H9 (cell line): ENCODE measurements around the gene PCDH9. TPM values are rescaled to one million over a fixed set of nuclear protein-coding genes. Genes with fewer than 3 reads are reported as not detected.

Experiments
- DNase-seq: peaks from one replicate; pipeline ENCODE4 v3.0.0-alpha.2; 2017
- H2AFZ ChIP-seq: one replicate; pipeline ENCODE4 v1.6.1; 2013; ENCODE audit warnings: mild to moderate bottlenecking, low read length, control low read depth, moderate library complexity
- H2AK5ac ChIP-seq: 2 replicates; pipeline ENCODE4 v1.6.1; 2013; ENCODE audit warnings: low read length, control low read depth, mixed read lengths; ENCODE audit not compliant: insufficient read length
- H2BK120ac ChIP-seq: one replicate; pipeline ENCODE4 v1.6.1; 2013; ENCODE audit warnings: low read depth, mild to moderate bottlenecking, low read length, control low read depth, inconsistent platforms; ENCODE audit not compliant: poor library complexity, severe bottlenecking
- H2BK12ac ChIP-seq: 2 replicates; pipeline ENCODE4 v1.6.1; 2013; ENCODE audit warnings: low read length, control low read depth, mixed read lengths, low read depth; ENCODE audit not compliant: insufficient read length
- H2BK15ac ChIP-seq: 2 replicates; pipeline ENCODE4 v1.6.1; 2013; ENCODE audit warnings: low read depth, low read length, control low read depth
- H2BK20ac ChIP-seq: one replicate; pipeline ENCODE4 v1.6.1; 2013; ENCODE audit warnings: low read depth, mild to moderate bottlenecking, low read length, control low read depth, inconsistent platforms; ENCODE audit not compliant: poor library complexity, severe bottlenecking
- H2BK5ac ChIP-seq: 2 replicates; pipeline ENCODE4 v1.6.1; 2013; ENCODE audit warnings: low read length, control low read depth, mixed read lengths; ENCODE audit not compliant: insufficient read length
- H3K14ac ChIP-seq: 2 replicates; pipeline ENCODE4 v1.6.1; 2013; ENCODE audit warnings: low read length, control low read depth; ENCODE audit not compliant: insufficient read depth
- H3K18ac ChIP-seq: 2 replicates; pipeline ENCODE4 v1.6.1; 2013; ENCODE audit warnings: low read depth, mild to moderate bottlenecking, mixed read lengths, low read length, control low read depth; ENCODE audit not compliant: insufficient read length
- H3K23ac ChIP-seq: 2 replicates; pipeline ENCODE4 v1.6.1; 2013; ENCODE audit warnings: low read length, control low read depth, mixed read lengths, low read depth; ENCODE audit not compliant: insufficient read length
- H3K23me2 ChIP-seq: 2 replicates; pipeline ENCODE4 v1.6.1; 2013; ENCODE audit warnings: low read depth, mild to moderate bottlenecking, mixed read lengths, low read length, control low read depth; ENCODE audit not compliant: insufficient read length, poor library complexity, severe bottlenecking
- H3K27ac ChIP-seq: 2 replicates; pipeline ENCODE4 v1.5.1; 2013; ENCODE audit warnings: low read length, control low read depth, mixed read lengths, low read depth; ENCODE audit not compliant: insufficient read length
- H3K27me3 ChIP-seq: 2 replicates; pipeline ENCODE4 v1.6.1; 2013; ENCODE audit warnings: low read length, control low read depth, inconsistent platforms; ENCODE audit not compliant: insufficient read depth
- H3K4ac ChIP-seq: 2 replicates; pipeline ENCODE4 v1.6.1; 2013; ENCODE audit warnings: low read depth, mild to moderate bottlenecking, control low read depth, inconsistent platforms, low read length, moderate library complexity
- H3K4me1 ChIP-seq: 2 replicates; pipeline ENCODE4 v1.6.1; 2013; ENCODE audit warnings: low read length, control low read depth, inconsistent platforms; ENCODE audit not compliant: insufficient read depth
- H3K4me2 ChIP-seq: 2 replicates; pipeline ENCODE4 v1.6.1; 2013; ENCODE audit warnings: low read length, control low read depth, mixed read lengths; ENCODE audit not compliant: insufficient read length, insufficient read depth
- H3K56ac ChIP-seq: 2 replicates; pipeline ENCODE4 v1.6.1; 2013; ENCODE audit warnings: low read depth, mild to moderate bottlenecking, mixed read lengths, low read length, control low read depth; ENCODE audit not compliant: insufficient read length
- H3K79me1 ChIP-seq: 2 replicates; pipeline ENCODE4 v1.6.1; 2013; ENCODE audit warnings: low read depth, mild to moderate bottlenecking, moderate library complexity, low read length, control low read depth, inconsistent platforms; ENCODE audit not compliant: insufficient read depth, poor library complexity, severe bottlenecking
- H3K79me2 ChIP-seq: 2 replicates; pipeline ENCODE4 v1.6.1; 2013; ENCODE audit warnings: low read length, control low read depth, inconsistent platforms; ENCODE audit not compliant: insufficient read depth
- H3K9ac ChIP-seq: 2 replicates; pipeline ENCODE4 v1.6.1; 2013; ENCODE audit warnings: low read length, control low read depth, mixed read lengths; ENCODE audit not compliant: insufficient read length; ENCODE audit errors: extremely low read depth
- H3K9me3 ChIP-seq: one replicate; pipeline ENCODE4 v1.6.1; 2013; ENCODE audit warnings: low read depth, low read length, inconsistent platforms; ENCODE audit not compliant: control insufficient read depth
- H3T11ph ChIP-seq: one replicate; pipeline ENCODE4 v1.6.1; 2013; ENCODE audit warnings: mild to moderate bottlenecking, low read length, control low read depth, inconsistent platforms
- H4K20me1 ChIP-seq: one replicate; pipeline ENCODE4 v1.6.1; 2013; ENCODE audit not compliant: control insufficient read depth, insufficient read length, insufficient read depth
- H4K5ac ChIP-seq: 2 replicates; pipeline ENCODE4 v1.6.1; 2013; ENCODE audit warnings: low read depth, mild to moderate bottlenecking, mixed read lengths, low read length, control low read depth; ENCODE audit not compliant: insufficient read length
- H4K8ac ChIP-seq: replicated peaks from 2 replicates; pipeline ENCODE4 v1.6.1; 2013; ENCODE audit warnings: low read length, control low read depth, mixed read lengths, low read depth; ENCODE audit not compliant: insufficient read length
- H4K91ac ChIP-seq: 2 replicates; pipeline ENCODE4 v1.6.1; 2013; ENCODE audit warnings: low read depth, mild to moderate bottlenecking, moderate library complexity, mixed read lengths, low read length, control low read depth; ENCODE audit not compliant: insufficient read length
- H3K27ac Mint-ChIP-seq, 3 experiments: 2 replicates in 2 of 3; 3 replicates in 1 of 3; pipeline ENCODE4 v1.8.0; 2020 to 2021; ENCODE audit warnings: mixed read lengths in 3 of 3, mild to moderate bottlenecking in 1 of 3, moderate library complexity in 1 of 3
- H3K27me3 Mint-ChIP-seq: 2 replicates; pipeline ENCODE4 v1.8.0; 2021; ENCODE audit warnings: low read depth, mild to moderate bottlenecking, moderate library complexity, mixed read lengths
- H3K36me3 Mint-ChIP-seq, 3 experiments: 2 replicates in 2 of 3; 3 replicates in 1 of 3; pipeline ENCODE4 v1.8.0; 2020 to 2021; ENCODE audit warnings: low read depth in 3 of 3, mixed read lengths in 3 of 3; ENCODE audit not compliant: insufficient read depth in 1 of 3
- H3K4me1 Mint-ChIP-seq, 2 experiments: 2 replicates each; pipeline ENCODE4 v1.8.0; 2020; ENCODE audit warnings: mixed read lengths in 2 of 2
- H3K4me3 Mint-ChIP-seq, 2 experiments: 2 replicates in 1 of 2; 3 replicates in 1 of 2; pipeline ENCODE4 v1.8.0; 2020 to 2021; ENCODE audit warnings: mild to moderate bottlenecking in 2 of 2, mixed read lengths in 2 of 2, moderate library complexity in 1 of 2
- H3K9me3 Mint-ChIP-seq, 2 experiments: 2 replicates in 1 of 2; 3 replicates in 1 of 2; pipeline ENCODE4 v1.8.0; 2020; ENCODE audit warnings: mild to moderate bottlenecking in 2 of 2, mixed read lengths in 2 of 2, moderate library complexity in 1 of 2
- WGBS: extraction: QIAGEN DNeasy Blood & Tissue Kit; methylation state at CpG from one replicate; pipeline ENCODE4 v1.1.7; 2013; ENCODE audit warnings: missing lambda C conversion rate, low lambda C conversion rate, mixed read lengths; ENCODE audit not compliant: insufficient read length; ENCODE audit errors: extremely low coverage; 5-methylcytosine and 5-hydroxymethylcytosine counted together
- total RNA-seq: library from RNA; stranded (reverse); gene quantifications from 2 replicates; pipeline ENCODE4 v1.2.1, GENCODE V29; 2021
- TF ChIP-seq, protein P1 (sequence below): fragments of 200-600 bp; sonication (generic); conservative IDR thresholded peaks from 3 replicates; pipeline ENCODE4 v1.8.0; 2021; ENCODE audit warnings: antibody characterized with exemption, mild to moderate bottlenecking

Gene PCDH9
- total RNA-seq, 1 experiment from 2014 or later: 0.11 TPM

DNA sequence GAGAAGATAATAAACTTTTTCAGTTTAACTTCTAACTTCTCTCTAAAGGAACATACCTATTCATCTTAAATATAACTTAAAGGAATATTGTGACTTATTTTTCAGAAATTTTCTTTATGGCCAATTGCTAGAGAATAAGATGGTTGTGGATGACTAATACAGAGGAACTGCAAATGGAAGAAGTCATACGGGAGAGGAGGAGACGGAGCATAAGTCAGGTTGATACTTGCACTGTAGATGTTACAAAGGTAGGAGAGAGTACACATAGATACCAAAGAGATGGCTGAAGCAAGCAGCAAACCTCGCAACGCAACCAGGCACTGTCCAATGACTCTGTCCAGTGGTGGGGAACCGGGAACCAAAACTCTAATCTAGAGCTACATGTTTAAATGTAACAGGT is 963.4 kb downstream of the PCDH9 start:
- no peak overlapping the region for H3K56ac ChIP-seq

More for the DNA sequence above, 963.4 kb downstream of the PCDH9 start:
- Mint-ChIP-seq H3K4me3 (no peak overlapping the region), H3K27ac (no peak overlapping the region), H3K9me3 (no peaks in the 10 kb centered on the region), H3K4me1 (no peaks in the 10 kb centered on the region), H3K27me3 (peaks cover 4% of the 10 kb centered on the region), H3K36me3 (no peaks in the 10 kb centered on the region; a peak in 1 of 7 replicates)
- Histone ChIP-seq H3K4me1 (no peaks in the 10 kb centered on the region), H3K4me2 (no peak overlapping the region), H2AK5ac (no peak overlapping the region), H4K5ac (no peak overlapping the region), H3K23me2 (no peaks in the 10 kb centered on the region), H2BK5ac (no peak overlapping the region), H2BK120ac (no peak overlapping the region), H4K91ac (no peak overlapping the region), H3K79me2 (no peaks in the 10 kb centered on the region), H2BK12ac (no peak overlapping the region), H3K23ac (no peak overlapping the region), H3T11ph (no peak overlapping the region), H4K20me1 (no peaks in the 10 kb centered on the region), H3K27me3 (no peaks in the 10 kb centered on the region), H2BK15ac (no peak overlapping the region), H3K4ac (no peak overlapping the region), H3K9ac (no peak overlapping the region), H3K18ac (no peak overlapping the region), H3K27ac (no peak overlapping the region), H3K14ac (no peak overlapping the region), H2BK20ac (no peak overlapping the region), H2AFZ (no peak overlapping the region), H4K8ac (no peak overlapping the region), H3K9me3 (no peaks in the 10 kb centered on the region), H3K79me1 (no peaks in the 10 kb centered on the region)
- DNase-seq: no peak
- no CpG with 5 or more reads among the region's 5 CpGs for WGBS
- TF ChIP-seq, protein P1, sequence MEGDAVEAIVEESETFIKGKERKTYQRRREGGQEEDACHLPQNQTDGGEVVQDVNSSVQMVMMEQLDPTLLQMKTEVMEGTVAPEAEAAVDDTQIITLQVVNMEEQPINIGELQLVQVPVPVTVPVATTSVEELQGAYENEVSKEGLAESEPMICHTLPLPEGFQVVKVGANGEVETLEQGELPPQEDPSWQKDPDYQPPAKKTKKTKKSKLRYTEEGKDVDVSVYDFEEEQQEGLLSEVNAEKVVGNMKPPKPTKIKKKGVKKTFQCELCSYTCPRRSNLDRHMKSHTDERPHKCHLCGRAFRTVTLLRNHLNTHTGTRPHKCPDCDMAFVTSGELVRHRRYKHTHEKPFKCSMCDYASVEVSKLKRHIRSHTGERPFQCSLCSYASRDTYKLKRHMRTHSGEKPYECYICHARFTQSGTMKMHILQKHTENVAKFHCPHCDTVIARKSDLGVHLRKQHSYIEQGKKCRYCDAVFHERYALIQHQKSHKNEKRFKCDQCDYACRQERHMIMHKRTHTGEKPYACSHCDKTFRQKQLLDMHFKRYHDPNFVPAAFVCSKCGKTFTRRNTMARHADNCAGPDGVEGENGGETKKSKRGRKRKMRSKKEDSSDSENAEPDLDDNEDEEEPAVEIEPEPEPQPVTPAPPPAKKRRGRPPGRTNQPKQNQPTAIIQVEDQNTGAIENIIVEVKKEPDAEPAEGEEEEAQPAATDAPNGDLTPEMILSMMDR: no peak
